ENCODE measurements around the gene TMEM54. TPM values are rescaled to one million over a fixed set of nuclear protein-coding genes. Genes with fewer than 3 reads are reported as not detected.
A peak's percentile ranks its signal among the peaks of the same experiment; 100 is the strongest.

TMEM54 gene
- total RNA-seq, 1 donor: 38.4 TPM

DNA sequence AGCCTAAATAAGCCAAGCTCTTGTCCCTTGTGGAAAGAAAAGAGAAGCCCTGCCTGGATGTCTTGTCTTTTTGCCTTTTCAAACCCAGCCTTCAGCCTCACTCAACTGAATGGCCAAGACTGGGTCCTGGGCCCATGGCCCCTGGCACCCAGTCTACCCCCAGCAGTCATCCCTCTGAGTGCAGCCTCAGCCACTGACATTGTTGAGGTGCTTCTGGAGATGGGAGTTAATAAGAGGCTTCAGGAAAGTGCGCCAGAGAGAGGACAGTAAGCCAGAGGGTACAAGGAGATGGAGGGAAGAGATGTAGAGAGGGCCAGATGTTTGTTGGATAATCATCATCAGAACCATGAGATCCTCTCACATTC lies 37.3 kb downstream of the TMEM54 start:
- TF ChIP-seq, protein P1, sequence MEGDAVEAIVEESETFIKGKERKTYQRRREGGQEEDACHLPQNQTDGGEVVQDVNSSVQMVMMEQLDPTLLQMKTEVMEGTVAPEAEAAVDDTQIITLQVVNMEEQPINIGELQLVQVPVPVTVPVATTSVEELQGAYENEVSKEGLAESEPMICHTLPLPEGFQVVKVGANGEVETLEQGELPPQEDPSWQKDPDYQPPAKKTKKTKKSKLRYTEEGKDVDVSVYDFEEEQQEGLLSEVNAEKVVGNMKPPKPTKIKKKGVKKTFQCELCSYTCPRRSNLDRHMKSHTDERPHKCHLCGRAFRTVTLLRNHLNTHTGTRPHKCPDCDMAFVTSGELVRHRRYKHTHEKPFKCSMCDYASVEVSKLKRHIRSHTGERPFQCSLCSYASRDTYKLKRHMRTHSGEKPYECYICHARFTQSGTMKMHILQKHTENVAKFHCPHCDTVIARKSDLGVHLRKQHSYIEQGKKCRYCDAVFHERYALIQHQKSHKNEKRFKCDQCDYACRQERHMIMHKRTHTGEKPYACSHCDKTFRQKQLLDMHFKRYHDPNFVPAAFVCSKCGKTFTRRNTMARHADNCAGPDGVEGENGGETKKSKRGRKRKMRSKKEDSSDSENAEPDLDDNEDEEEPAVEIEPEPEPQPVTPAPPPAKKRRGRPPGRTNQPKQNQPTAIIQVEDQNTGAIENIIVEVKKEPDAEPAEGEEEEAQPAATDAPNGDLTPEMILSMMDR (IDR thresholded peaks at IDR 0.05; ENCODE audit: insufficient read depth, low read length): no peak
- H3K4me3 ChIP-seq (ENCODE audit: low read depth, low read length): no peak overlapping the region
- DNase-seq (ENCODE audit: low read depth): no peak

DNA sequence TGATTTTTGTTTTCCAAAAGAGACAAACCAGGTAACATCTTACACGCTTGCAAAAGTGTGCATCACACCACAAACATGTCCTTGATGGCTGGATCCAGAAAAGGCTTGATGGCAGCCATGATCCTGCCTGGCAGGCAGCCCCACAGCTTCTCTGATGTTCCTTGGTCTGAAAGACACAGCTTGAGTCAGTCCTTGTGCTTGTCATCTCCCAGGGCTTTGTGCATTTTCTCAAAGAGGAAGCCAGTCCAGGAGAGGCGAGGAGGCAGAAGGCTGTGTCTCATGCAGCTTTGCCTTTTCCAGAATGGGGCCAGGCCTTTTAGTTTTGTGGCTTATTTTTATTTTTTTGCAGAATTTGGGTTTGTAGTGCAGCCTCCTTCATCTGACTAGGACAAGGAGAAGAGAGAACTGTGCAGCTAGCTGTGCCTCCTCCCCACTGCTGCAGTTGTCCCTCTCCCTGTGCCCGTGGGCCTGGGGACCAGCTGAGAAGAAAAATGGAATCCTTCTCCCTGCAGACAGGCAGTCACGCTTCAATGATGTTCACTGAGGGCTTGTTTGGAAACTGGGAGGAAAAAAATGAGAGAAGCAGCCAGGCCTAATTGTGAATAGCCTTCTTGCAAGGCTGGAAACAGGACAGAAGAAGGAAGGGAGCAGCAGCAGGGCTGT lies 37.8 kb downstream of the TMEM54 start:
- TF ChIP-seq, protein P1 (IDR thresholded peaks at IDR 0.05; ENCODE audit: insufficient read depth, low read length): no peak
- no peak for DNase-seq (ENCODE audit: low read depth)
- H3K4me3 ChIP-seq (ENCODE audit: low read depth, low read length): no peak overlapping the region

DNA sequence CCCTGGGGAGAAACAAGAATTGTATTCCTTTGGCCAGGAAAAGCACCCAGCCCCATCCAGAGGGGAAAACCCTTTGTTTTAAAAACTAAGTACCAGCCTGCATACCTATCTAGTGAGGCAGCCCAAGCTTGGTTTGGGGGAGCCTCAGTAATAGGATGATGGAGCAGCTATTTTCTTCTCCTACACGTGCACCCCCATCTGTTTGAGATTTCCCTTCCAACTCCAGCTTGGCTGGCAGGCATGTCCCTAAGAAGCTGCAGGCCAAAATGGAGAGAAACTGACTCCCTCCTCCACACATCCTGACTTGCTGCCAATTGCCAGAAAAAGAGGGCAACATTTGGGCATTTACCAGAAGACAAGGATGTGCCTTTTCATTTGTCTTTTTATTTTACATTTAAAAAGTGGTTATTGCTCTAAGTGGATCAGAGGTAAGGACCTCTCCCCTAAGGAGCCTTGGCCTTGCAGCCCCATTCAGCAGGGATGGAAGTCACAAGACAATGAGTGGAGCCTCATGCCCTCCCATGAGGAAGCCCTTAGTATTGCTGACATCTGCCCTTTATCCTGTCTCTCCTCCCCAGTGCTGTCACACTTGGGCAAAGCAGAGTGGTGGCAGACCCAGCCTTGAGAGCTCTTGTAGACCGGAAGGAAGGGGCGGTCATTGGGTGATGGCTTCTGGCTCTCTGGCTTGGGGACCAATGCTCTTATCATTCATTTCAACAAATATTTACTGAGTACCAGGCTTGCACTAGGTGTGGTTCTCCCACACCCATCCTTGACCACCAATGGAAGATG lies 39.1 kb downstream of the TMEM54 start:
- TF ChIP-seq, protein P1 (IDR thresholded peaks at IDR 0.05; ENCODE audit: insufficient read depth, low read length): no peak
- H3K4me3 ChIP-seq (ENCODE audit: low read depth, low read length): no peak overlapping the region
- DNase-seq (ENCODE audit: low read depth): peak; percentile 44

DNA sequence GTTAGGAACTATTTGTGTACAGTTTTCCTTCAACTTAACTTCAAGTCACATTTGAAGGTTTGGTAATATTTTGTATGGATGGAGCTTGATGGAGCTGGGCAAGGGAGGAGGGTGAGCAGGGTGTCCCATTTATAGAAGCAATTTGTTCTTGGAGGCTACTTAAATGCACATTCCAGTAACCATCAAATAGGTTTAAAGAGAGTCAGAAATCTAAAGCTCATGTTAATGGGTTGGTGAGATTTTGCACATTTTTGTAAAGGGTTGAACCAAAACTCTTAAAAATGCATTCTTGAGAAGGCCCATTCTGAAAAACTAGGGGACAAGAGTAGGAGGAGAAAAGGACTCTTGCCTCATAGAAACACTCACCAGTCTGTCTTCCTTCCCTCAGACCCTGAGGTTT lies 40.6 kb downstream of the TMEM54 start:
- DNase-seq (ENCODE audit: low read depth): no peak
- TF ChIP-seq, protein P1 (IDR thresholded peaks at IDR 0.05; ENCODE audit: insufficient read depth, low read length): no peak
- no peak overlapping the region for H3K4me3 ChIP-seq (ENCODE audit: low read depth, low read length)

DNA sequence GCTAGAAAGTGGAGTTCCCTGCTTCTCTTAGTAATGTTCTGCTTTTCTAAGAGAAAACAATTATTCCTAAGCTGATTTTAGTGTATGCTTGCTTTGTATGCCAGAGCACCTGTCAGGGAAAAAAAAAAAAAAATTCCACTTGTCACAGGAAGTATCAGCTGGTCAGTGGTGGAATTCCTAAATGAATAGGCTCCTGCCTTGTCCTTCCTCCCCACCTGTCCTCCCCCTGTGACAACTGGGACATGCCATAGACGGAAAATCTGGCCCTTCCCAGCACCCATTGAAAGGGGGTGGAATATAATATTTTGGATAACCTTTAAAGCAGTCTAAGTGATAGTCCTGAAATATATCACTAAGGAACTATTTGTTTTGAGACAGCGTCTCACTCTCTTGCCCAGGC lies 41.3 kb downstream of the TMEM54 start:
- H3K4me3 ChIP-seq (ENCODE audit: low read depth, low read length): no peak overlapping the region
- TF ChIP-seq, protein P1 (IDR thresholded peaks at IDR 0.05; ENCODE audit: insufficient read depth, low read length): no peak
- no peak for DNase-seq (ENCODE audit: low read depth)

DNA sequence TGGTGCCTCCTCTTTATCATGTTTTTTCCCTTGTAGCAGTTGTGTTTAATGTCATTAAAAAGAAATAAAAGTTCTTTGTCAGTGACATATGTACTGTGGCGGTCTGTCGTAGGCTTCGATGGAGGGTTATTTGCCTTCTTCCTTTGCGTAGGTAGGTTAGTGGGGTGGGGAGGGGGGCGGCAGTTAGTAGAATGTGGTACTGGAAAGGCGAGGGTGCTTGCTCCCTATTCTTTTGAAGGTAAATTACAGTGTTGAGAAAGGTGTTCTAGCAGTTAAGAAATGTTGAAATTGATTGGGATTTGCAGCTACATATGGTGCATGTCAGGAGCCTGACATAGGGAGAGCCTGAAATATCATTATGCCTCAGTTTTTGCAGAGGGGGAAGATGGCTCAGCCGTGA lies 42.4 kb downstream of the TMEM54 start:
- TF ChIP-seq, protein P1 (IDR thresholded peaks at IDR 0.05; ENCODE audit: insufficient read depth, low read length): no peak
- no peak overlapping the region for H3K4me3 ChIP-seq (ENCODE audit: low read depth, low read length)
- no peak for DNase-seq (ENCODE audit: low read depth)
